T-helper 2 cell treated with Interferon-gamma antibody and Interleukin-4, amounts not matched to agents 5 μg/mL and 100 μg/mL, for 36 hours (primary cell): ENCODE data around the gene AFF4.
"Not testable (repeated sequence)": the region's sequence is repeated elsewhere in the genome, so short reads cannot be mapped to it uniquely, and the experiment has no call there.

Experiments
- DNase-seq: peaks from one replicate; pipeline ENCODE4 v3.0.0; 2021; ENCODE audit warnings: low spot score
- H3K27ac Mint-ChIP-seq: one replicate; pipeline ENCODE4 v1.8.0; 2021; ENCODE audit warnings: mild to moderate bottlenecking, mixed read lengths
- H3K27me3 Mint-ChIP-seq: one replicate; pipeline ENCODE4 v1.8.0; 2021; ENCODE audit warnings: low read depth, mixed read lengths
- H3K36me3 Mint-ChIP-seq: one replicate; pipeline ENCODE4 v1.8.0; 2021; ENCODE audit warnings: low read depth, mixed read lengths
- H3K4me1 Mint-ChIP-seq: one replicate; pipeline ENCODE4 v1.8.0; 2021; ENCODE audit warnings: low read depth, mixed read lengths
- H3K4me3 Mint-ChIP-seq: one replicate; pipeline ENCODE4 v1.8.0; 2022; ENCODE audit warnings: mild to moderate bottlenecking, moderate library complexity, mixed read lengths
- H3K9me3 Mint-ChIP-seq: one replicate; pipeline ENCODE4 v1.8.0; 2021; ENCODE audit warnings: mixed read lengths

AFF4 gene

DNA sequence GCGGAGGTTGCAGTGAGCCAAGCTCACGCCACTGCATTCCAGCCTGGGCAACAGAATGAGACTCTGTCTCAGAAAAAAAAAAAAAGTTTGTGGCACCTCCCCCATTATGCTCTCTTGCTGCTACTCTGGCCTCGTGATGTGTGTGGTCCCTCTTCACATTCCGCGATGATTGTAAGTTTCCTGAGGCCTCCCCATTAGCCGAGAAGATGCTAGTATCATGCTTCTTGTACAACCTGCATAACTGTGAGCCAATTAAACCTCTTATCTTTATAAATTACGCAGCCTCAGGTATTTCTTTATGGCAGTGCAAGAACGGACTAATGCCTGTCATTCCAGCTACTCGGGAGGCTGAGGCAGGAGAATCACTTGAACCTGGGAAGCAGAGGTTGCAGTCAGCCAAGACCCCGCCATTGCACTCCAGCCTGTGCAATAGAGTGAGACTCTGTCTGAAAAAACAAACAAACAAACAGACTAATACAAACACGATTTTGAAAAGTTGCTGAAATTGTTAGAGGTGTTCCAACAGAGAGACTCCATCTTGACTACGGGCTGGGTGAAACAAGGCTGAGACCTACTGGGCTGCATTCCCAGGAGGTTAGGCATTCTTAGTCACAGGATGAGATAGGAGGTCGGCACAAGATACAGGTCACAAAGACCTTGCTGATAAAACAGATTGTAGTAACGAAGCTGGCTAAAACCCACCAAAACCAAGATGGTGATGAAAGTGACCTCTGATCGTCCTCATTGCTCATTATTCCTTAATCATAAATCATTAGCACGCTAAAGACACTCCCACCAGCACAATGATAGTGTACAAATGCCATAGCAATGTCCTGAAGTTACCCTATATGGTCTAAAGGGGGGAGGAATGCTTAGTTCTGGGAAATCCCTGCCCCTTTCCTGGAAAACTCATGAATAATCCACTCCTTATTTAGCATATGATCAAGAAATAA, 8.3 kb upstream of the AFF4 start:
- Mint-ChIP-seq H3K27ac (no peak overlapping the region), H3K4me1 (no peaks in the 10 kb centered on the region), H3K27me3 (peaks cover 7% of the 10 kb centered on the region), H3K9me3 (peaks cover 1% of the 10 kb centered on the region), H3K4me3 (no peak overlapping the region), H3K36me3 (no peaks in the 10 kb centered on the region)
- DNase-seq: no peak

- Mint-ChIP-seq H3K27ac (no peak overlapping the region), H3K9me3 (no peaks in the 10 kb centered on the region), H3K36me3 (peaks cover 2% of the 10 kb centered on the region), H3K27me3 (no peaks in the 10 kb centered on the region), H3K4me1 (peaks cover 9% of the 10 kb centered on the region), H3K4me3 (no peak overlapping the region)
- no peak for DNase-seq
Measured at GRCh38 chr5:132965120-132965519, 1.7 kb upstream of the AFF4 start.

DNA sequence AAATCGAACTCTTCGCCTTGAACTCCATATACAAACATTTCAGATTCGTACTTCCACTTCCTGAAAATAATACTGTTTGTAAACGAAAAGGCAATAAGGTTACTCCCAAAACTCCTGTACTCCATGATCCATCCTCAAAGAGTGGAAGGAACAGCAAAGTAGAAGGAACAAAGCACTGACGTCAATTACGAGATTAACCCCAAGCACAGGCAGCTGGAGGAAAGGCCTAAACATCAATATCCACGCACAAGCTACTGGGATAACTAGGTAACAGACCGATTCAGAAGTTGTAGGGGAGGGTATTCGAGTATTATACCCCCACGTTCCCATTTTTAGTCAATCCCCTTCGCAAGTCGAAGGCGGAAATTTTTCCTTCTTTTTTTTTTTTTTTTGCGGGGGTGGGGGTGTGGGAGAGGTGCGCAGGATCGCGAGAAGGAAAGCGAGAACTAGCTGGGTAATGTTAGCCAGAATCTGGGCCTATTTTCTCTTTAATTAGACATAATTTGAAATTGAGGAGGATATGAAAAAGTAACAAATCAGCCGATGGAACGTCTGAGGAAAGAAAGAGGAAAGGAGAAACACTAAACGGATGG, 909 bp downstream of the AFF4 start:
- Mint-ChIP-seq H3K36me3 (peaks cover 14% of the 10 kb centered on the region), H3K4me3 (peak overlapping the region; percentile 96), H3K27me3 (no peaks in the 10 kb centered on the region), H3K27ac (peak overlapping the region; percentile 99), H3K9me3 (no peaks in the 10 kb centered on the region), H3K4me1 (peaks cover 19% of the 10 kb centered on the region)
- DNase-seq: no peak

- H3K9me3 Mint-ChIP-seq: no peaks in the 10 kb centered on the region
- peak overlapping the region; percentile 99 for H3K27ac Mint-ChIP-seq
- peak overlapping the region; percentile 96 for H3K4me3 Mint-ChIP-seq
- no peaks in the 10 kb centered on the region for H3K27me3 Mint-ChIP-seq
- peaks cover 14% of the 10 kb centered on the region for H3K36me3 Mint-ChIP-seq
- peaks cover 19% of the 10 kb centered on the region for H3K4me1 Mint-ChIP-seq
- DNase-seq: no peak
Measured at GRCh38 chr5:132961887-132962286, 1.5 kb downstream of the AFF4 start.

GRCh38 chr5:132961123-132961815, 2.2 kb downstream of the AFF4 start:
- peaks cover 19% of the 10 kb centered on the region for H3K4me1 Mint-ChIP-seq
- H3K9me3 Mint-ChIP-seq: not testable (repeated sequence)
- peak overlapping the region; percentile 45 for H3K27ac Mint-ChIP-seq

DNA sequence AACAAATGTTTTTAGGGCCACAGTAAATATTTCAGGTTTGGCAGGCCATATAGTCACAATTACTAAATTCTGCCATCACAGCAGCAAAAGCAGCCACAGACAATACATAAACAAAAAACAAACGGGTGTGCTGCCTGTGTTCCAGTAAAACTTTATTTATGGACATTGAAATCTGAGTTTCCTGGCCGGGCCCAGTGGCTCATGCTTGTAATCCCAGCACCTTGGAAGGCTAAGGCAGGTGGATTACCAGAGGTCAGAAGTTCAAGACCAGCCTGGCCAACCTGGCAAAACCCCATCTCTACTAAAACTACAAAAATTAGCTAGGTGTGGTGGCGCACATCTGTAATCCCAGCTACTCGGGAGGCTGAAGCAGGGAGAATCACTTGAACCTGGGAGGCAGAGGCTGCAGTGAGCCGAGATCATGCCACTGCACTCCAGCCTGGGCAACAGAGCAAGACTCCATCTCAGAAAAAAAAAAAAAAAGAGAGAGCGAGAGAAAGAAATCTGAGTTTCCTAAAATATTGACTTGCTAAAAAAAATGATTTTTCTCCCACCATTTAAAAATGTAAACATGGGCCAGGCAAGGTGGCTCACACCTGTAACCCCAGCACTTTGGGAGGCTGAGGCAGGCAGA, 7.2 kb downstream of the AFF4 start:
- DNase-seq, H3K27me3 Mint-ChIP-seq, H3K9me3 Mint-ChIP-seq, H3K27ac Mint-ChIP-seq, H3K4me3 Mint-ChIP-seq: not testable (repeated sequence)
- Mint-ChIP-seq H3K4me1 (peaks cover 26% of the 10 kb centered on the region), H3K36me3 (peaks cover 33% of the 10 kb centered on the region)

More at GRCh38 chr5:132961123-132961815, 2.2 kb downstream of the AFF4 start:
- Mint-ChIP-seq H3K36me3 (peaks cover 14% of the 10 kb centered on the region), H3K4me3 (peak overlapping the region; percentile 96)
- not testable (repeated sequence) for DNase-seq, H3K27me3 Mint-ChIP-seq

GRCh38 chr5:132953710-132954109, 9.7 kb downstream of the AFF4 start:
- Mint-ChIP-seq H3K4me3 (no peak overlapping the region), H3K27me3 (no peaks in the 10 kb centered on the region), H3K4me1 (peaks cover 16% of the 10 kb centered on the region), H3K27ac (no peak overlapping the region), H3K36me3 (peaks cover 28% of the 10 kb centered on the region), H3K9me3 (no peaks in the 10 kb centered on the region)
- DNase-seq: no peak

DNA sequence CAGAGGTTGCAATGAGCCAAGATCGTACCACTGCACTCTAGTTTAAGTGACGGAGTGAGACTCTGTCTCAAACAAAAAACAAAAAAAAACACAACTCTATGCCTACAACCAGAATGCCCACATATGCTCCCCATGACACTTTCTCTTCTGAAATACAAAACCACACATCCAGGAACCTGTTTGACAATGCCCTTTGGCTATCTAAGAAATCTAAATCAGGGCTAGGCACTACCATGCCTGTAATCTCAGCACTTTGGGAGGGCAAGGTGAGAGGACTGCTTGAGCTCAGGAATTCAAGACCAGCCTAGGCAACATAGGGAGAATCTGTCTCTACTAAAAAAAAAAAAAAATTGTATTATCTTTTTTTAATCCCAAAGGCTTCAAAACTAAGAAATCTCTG, 10.6 kb downstream of the AFF4 start:
- peaks cover 24% of the 10 kb centered on the region for H3K36me3 Mint-ChIP-seq
- H3K9me3 Mint-ChIP-seq: no peaks in the 10 kb centered on the region
- no peak for DNase-seq
- no peak overlapping the region for H3K4me3 Mint-ChIP-seq
- H3K27ac Mint-ChIP-seq: no peak overlapping the region
- no peaks in the 10 kb centered on the region for H3K27me3 Mint-ChIP-seq
- H3K4me1 Mint-ChIP-seq: peaks cover 12% of the 10 kb centered on the region

DNA sequence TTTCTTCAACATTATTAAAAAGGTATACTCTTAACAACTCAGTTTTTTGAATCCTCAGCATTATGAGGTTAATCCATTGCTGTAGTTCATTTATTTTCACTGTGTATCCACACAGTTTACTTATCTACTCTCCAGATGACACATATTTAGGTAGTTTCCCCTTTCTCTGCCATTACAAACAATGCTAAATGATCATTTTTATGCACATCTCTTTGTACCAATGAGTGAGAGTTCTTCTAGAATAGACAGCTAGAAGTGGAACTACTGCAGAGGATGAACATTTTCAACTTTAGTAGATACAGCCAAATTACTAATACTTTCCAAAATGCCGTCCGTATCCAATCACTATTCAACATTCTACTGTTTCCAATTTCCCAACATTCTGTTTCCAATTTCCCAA, 11.5 kb downstream of the AFF4 start:
- H3K4me1 Mint-ChIP-seq: peaks cover 12% of the 10 kb centered on the region
- H3K27ac Mint-ChIP-seq: no peak overlapping the region
- H3K27me3 Mint-ChIP-seq: no peaks in the 10 kb centered on the region
- H3K4me3 Mint-ChIP-seq: no peak overlapping the region
- no peak for DNase-seq
- H3K36me3 Mint-ChIP-seq: peaks cover 24% of the 10 kb centered on the region
- no peaks in the 10 kb centered on the region for H3K9me3 Mint-ChIP-seq

GRCh38 chr5:132949136-132949535, 14.3 kb downstream of the AFF4 start:
- H3K36me3 Mint-ChIP-seq: peaks cover 20% of the 10 kb centered on the region
- no peak overlapping the region for H3K4me3 Mint-ChIP-seq
- H3K27me3 Mint-ChIP-seq: no peaks in the 10 kb centered on the region
- no peak for DNase-seq
- H3K4me1 Mint-ChIP-seq: peaks cover 14% of the 10 kb centered on the region
- H3K9me3 Mint-ChIP-seq: no peaks in the 10 kb centered on the region
- H3K27ac Mint-ChIP-seq: no peak overlapping the region

DNA sequence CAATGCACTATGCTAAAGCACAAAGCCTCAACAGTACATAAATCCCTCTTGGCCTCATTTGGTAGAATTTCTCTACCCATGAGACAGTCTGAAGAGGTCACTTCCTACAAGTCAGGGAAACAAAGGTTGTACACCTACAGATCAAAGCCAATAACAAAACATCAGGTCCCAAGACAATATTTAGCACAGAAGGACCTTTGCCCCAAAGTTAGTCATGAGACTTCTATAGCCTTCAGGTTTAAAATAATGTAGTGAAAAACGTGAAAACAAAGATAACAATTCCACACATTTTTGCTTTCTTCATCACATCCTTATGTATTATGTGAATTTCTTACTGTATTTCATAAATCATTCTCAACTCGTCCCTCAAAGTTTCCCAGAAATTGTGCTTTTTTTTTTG, 15.8 kb downstream of the AFF4 start:
- H3K4me3 Mint-ChIP-seq: no peak overlapping the region
- no peaks in the 10 kb centered on the region for H3K9me3 Mint-ChIP-seq
- no peaks in the 10 kb centered on the region for H3K27me3 Mint-ChIP-seq
- peaks cover 7% of the 10 kb centered on the region for H3K4me1 Mint-ChIP-seq
- H3K36me3 Mint-ChIP-seq: peaks cover 14% of the 10 kb centered on the region
- DNase-seq: no peak
- no peak overlapping the region for H3K27ac Mint-ChIP-seq

- not testable (repeated sequence) for H3K36me3 Mint-ChIP-seq, H3K4me1 Mint-ChIP-seq, DNase-seq, H3K9me3 Mint-ChIP-seq, H3K27ac Mint-ChIP-seq, H3K4me3 Mint-ChIP-seq, H3K27me3 Mint-ChIP-seq
Measured at GRCh38 chr5:132945315-132945714, 18.1 kb downstream of the AFF4 start.

- DNase-seq: no peak
- Mint-ChIP-seq H3K27ac (no peak overlapping the region), H3K9me3 (no peaks in the 10 kb centered on the region), H3K27me3 (no peaks in the 10 kb centered on the region), H3K4me1 (peaks cover 3% of the 10 kb centered on the region), H3K36me3 (peaks cover 6% of the 10 kb centered on the region), H3K4me3 (no peak overlapping the region)
Measured at GRCh38 chr5:132943362-132944022, 19.9 kb downstream of the AFF4 start.
